Globus pallidus (tissue), 1 donor: ENCODE data around the gene GPATCH11.

ENCODE experiments used
- DNase-seq: peaks from one replicate; pipeline ENCODE4 v3.0.0-alpha.2; 2015; ENCODE audit warnings: low spot score

GPATCH11 gene

GRCh38 chr2:37083873-37084794 is at the start of gene GPATCH11, which contains the start of gene HEATR5B:
Gene GPATCH11 (plus strand): TSS chr2:37084518. CDS start chr2:37088382, 3,864 bp downstream.
Gene HEATR5B (minus strand): TSS chr2:37084372. CDS start chr2:37083414, 958 bp downstream.
- DNase-seq, result peak; percentile 97

GRCh38 chr2:37037771-37038170 is 46.5 kb upstream of the GPATCH11 start:
- no peak for DNase-seq

GRCh38 chr2:37039580-37039979 is 44.7 kb upstream of the GPATCH11 start:
- DNase-seq, result no peak

GRCh38 chr2:37052600-37053332 is 31.6 kb upstream of the GPATCH11 start:
- DNase-seq, result no peak

GRCh38 chr2:37059841-37060240 is 24.5 kb upstream of the GPATCH11 start:
- no peak for DNase-seq

DNA sequence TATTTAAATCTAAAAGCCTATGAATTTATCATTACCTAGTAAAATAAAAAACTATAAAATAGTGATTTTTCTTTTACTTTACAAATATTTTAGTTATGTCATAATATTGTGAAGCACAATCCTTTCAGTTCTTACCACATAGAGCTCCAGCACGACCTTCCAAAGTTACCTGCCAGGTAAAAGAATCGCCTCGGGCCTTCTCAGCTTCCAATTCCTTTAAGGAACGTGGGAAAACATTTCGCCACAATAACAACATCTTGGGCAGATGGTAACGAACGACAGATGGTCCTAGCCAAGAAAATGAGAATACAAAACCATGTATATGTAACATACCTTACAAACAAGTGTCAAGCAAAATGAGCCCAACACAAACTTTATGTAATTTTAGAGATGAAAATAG is 23.9 kb upstream of the GPATCH11 start:
- DNase-seq, result no peak

- DNase-seq, result no peak
These were observed 23.2 kb upstream of the GPATCH11 start for GRCh38 chr2:37061013-37061711.

DNA sequence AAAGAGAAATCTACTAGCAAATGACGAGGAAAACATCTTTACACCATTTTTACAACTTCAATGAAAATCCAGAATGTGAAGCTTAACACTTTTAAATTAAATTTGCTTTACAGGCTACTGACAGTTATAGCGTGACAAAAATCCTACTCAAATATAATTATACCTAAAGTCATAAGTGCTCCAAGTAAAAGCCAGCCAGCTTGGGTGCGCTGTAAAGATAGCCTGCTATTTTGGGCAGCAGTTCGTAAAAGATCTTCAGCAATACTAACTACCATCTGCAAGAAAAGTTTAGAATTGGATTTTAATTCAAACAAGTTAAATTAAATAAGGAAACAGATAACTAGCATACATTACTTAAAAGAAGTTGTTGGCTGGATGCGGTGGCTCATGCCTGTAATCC is 22.5 kb upstream of the GPATCH11 start:
- DNase-seq, result no peak

- no peak for DNase-seq
These were observed 15.6 kb upstream of the GPATCH11 start for GRCh38 chr2:37068686-37069085.

- DNase-seq, result no peak
These were observed 13.4 kb upstream of the GPATCH11 start for GRCh38 chr2:37070931-37071330.

DNA sequence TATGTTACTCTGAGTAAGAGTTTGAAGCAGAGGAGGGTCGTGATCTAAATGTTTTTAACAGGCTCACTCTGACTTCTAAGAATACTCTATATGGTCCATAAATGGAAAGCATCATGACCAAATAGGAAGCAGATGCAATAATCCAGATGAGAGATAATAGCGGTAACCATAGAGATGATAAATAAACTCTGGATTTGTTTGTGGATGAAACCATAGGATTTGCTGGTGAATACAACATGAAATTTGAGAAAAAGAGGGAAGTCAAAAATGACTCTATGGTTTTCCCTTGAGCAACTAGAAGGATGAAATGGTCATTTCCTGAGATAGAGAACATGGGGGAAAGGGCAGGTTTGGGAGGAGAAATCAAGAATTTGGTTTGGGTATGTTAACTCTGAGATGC is 4.1 kb upstream of the GPATCH11 start:
- no peak for DNase-seq

DNA sequence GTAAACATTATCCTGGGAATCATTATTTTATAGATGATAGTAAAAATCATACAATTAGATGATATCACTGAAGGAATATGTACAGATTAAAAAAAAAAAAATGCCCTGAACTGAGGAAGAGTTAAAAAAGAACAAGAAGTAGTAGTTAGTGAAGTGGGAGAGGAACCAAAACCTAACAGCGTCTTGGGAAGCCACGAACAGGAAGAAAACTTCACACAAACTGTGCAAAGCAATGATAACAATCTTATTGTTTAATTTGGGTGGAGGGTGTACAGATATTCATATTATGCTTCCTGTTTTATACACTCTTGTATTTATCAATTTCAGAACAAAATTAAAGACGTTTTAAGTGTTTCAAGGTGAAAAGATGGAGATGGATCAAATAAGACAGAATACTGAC is 3.6 kb upstream of the GPATCH11 start:
- DNase-seq, result no peak

DNA sequence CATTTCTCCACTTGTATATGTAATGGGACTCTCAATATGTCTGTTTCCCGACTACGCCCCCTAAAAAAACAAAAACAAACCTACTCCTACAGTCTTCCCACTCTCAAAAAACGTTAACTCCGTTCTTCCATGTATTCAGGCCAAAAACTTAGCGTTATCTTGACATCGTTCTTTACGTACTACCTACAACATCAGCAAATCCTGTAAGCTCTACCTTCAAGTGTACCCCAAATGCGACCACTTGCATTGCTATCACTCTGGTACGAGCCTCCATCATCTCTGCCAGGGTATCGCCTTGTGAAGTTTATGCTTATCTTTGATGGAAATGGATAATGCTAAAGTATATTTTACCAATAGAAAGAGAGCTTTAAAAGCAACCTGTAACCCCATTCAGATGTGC is 479 bp downstream of the GPATCH11 start:
- no peak for DNase-seq

DNA sequence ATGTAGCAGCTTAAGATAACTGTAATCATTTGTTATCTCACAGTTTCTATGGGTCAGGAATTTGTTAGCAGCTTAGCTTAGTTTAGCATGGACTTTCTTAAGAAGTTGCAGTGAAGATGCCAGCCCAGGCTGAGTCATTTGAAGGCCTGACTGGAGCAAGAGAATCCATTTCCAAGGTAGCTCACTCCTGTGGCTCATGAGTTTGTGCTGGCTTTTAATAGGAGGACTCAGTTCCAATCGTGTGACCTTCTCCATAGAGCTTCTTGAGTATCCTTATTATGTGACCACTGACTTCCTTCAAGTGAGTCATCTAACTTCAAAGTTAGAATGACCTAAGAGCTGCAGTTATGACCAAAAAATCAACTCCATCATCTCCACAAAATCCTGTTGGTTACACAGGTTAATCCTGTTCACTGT is 1.4 kb downstream of the GPATCH11 start:
- DNase-seq, result no peak

DNA sequence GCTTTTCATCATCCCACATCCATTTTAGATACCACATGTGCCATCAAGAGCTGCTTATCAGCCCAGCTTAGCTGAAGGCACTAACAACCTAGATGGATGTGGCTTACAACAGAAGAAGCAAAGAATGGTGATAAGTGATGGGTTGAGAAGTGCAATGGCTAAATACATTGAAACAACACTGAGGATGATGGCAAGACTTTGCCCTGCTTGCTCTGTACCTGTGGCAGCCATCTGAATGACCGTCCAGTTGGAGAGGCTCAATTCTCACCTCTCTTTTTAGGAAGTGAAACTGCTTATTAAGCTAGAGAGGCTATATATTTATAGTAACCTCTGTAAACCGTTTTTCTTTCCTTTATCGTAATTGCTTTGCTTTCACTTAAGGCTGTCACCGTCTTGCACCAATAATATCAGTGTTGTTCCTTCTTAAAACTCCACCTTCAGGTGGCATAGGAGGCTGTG is 5.7 kb downstream of the GPATCH11 start:
- DNase-seq, result no peak

GRCh38 chr2:37091873-37092272 is 7.6 kb downstream of the GPATCH11 start:
- no peak for DNase-seq

- no peak for DNase-seq
These were observed 12.2 kb downstream of the GPATCH11 start for GRCh38 chr2:37096568-37096967.

DNA sequence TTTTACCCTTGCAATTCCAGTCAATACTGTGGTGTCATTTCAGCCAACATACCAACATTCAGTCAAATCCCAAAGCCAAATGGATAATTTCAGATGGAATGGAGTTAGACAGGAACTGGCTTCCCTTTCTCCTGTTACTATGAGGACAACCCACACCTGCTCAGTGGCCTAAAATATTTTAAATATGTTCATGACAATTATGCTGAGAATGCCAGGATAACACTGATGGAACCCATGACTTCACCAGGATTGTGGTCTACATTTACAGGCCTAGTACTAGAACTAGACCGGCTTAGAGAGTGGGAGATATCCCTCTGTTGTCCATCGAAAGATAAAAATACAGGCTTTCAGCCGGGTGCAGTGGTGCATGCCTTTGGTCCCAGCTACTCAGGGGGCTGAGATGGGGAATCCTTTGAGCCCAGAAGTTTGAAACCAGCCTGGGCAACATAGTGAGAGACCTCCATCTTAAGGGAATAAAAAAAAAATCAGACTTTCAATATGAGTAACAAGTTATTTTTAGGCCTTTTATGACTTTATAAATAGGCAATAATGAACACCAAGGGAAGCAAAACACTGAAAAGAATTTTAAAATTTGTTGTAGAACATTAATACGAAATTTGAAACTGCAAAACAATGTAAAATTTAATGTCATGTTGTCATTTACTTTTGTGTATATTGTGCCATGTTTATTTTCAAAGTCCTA is 14.2 kb downstream of the GPATCH11 start:
- no peak for DNase-seq

GRCh38 chr2:37100054-37100453 is 15.7 kb downstream of the GPATCH11 start:
- no peak for DNase-seq

GRCh38 chr2:37102588-37102987 is 18.3 kb downstream of the GPATCH11 start:
- no peak for DNase-seq

DNA sequence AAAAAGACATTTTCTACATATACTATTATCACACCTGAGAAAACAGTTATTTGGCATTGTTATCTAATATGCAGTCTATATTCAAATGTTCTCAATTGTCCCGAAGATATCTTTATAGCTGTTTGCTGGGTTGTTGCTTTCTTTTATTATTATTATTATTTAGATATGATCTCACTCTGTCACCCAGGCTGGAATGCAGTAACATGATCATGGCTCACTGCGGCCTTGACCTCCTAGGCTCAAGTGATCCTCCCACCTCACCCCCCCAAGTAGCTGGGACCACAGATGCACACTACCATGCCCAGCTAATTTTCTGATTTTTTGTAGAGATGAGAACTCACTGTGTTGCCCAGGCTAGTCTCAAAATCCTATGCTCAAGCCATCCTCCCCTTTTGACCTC is 19.9 kb downstream of the GPATCH11 start:
- no peak for DNase-seq

DNA sequence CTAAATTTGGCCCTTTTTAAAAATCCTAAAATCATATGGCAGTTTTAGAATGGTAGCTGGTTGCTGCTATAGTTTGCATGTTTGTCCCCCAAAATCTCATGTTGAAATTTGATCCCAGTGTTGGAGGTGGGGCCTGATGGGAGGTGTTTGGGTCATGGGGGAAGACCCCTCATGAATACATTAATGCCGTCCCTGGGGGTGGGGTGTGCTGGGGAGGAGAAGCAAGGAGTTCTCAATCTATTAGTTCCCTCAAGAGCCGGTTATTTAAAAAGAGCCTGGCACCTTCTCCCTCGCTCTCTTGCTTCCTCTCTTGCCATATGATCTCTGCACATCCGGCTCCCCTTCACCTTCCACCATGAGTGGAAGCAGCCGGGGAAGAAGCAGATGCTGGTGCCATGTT is 20.8 kb downstream of the GPATCH11 start:
- no peak for DNase-seq
